NCI-H2171 treated with DMSO at 0.1 percent for 48 hours (cell line): ENCODE data around the gene TOP2A.

ENCODE experiments used
- DNase-seq: peaks from one replicate; lab custom pipeline; 2025; lab: John Stamatoyannopoulos, UW

Gene TOP2A, protein sequence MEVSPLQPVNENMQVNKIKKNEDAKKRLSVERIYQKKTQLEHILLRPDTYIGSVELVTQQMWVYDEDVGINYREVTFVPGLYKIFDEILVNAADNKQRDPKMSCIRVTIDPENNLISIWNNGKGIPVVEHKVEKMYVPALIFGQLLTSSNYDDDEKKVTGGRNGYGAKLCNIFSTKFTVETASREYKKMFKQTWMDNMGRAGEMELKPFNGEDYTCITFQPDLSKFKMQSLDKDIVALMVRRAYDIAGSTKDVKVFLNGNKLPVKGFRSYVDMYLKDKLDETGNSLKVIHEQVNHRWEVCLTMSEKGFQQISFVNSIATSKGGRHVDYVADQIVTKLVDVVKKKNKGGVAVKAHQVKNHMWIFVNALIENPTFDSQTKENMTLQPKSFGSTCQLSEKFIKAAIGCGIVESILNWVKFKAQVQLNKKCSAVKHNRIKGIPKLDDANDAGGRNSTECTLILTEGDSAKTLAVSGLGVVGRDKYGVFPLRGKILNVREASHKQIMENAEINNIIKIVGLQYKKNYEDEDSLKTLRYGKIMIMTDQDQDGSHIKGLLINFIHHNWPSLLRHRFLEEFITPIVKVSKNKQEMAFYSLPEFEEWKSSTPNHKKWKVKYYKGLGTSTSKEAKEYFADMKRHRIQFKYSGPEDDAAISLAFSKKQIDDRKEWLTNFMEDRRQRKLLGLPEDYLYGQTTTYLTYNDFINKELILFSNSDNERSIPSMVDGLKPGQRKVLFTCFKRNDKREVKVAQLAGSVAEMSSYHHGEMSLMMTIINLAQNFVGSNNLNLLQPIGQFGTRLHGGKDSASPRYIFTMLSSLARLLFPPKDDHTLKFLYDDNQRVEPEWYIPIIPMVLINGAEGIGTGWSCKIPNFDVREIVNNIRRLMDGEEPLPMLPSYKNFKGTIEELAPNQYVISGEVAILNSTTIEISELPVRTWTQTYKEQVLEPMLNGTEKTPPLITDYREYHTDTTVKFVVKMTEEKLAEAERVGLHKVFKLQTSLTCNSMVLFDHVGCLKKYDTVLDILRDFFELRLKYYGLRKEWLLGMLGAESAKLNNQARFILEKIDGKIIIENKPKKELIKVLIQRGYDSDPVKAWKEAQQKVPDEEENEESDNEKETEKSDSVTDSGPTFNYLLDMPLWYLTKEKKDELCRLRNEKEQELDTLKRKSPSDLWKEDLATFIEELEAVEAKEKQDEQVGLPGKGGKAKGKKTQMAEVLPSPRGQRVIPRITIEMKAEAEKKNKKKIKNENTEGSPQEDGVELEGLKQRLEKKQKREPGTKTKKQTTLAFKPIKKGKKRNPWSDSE (N-terminal part only)

DNA sequence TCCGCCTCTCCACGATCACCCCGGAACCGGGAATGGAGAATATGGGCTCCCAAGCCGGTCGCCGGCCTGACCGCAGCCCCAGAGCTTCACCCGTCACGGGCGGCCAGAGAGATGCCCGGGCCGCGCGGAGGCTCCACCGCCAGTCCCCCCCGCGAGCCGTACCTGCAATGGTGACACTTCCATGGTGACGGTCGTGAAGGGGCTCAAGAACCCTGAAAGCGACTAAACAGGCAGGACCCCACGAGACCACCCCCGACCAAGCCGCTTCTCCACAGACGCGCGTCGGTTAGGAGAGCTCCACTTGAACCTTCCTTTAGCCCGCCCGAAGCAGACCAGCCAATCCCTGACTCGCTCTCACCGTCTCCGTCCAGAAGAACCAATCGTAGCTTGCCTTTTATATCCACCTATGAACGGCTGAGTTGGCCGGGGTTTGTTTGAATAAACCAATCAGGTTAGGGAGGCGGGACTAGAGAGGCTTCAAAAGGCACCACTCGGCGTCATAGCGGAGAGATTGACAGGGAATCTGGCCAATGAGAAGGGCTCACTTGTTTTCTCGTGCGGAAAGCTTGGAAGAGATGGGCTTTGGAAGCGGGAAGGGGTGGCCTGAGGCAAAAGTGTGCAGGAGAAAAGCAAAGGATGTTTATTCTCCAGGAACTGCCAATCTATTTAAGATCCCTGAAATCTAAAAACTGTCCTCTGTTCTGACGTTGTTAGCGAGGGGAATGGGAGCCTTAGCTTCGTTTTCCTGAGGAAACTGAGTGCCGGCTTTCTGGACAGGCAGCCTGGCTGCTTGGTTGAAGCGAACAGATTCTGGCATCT is at the start of gene TOP2A:
TSS of gene TOP2A (minus strand) at position 288 of the 819 bp plus-strand sequence. CDS start at position 183, 105 bp downstream.
- DNase-seq: peak; percentile 100

DNA sequence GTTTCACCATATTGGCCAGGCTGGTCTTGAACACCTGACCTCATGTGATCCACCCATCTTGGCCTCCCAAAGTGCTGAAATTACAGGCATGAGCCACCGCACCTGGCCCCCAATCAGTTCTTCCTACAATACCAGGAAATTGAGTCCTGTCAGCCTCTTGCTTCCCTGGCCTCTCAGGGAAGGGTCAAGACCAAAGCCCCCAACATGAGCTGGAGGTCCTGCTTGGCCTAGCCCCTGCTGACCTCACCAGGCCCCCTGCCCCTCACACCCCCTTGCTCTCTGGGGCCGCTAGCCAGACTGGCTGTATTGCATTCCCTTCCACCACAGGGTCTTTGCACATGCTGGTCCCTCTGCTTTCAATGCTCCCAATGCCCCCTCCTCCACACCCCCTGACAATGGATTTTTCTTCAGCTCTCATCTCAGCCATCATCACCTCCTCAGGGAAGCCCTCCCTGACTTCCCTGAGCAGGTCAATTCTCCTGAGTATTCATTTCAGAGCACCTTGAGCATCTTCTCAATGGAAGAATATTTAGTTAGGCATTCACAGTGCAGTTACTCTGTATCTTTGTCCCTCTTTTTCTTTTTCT is 49.7 kb upstream of the TOP2A start:
- DNase-seq: no peak

DNA sequence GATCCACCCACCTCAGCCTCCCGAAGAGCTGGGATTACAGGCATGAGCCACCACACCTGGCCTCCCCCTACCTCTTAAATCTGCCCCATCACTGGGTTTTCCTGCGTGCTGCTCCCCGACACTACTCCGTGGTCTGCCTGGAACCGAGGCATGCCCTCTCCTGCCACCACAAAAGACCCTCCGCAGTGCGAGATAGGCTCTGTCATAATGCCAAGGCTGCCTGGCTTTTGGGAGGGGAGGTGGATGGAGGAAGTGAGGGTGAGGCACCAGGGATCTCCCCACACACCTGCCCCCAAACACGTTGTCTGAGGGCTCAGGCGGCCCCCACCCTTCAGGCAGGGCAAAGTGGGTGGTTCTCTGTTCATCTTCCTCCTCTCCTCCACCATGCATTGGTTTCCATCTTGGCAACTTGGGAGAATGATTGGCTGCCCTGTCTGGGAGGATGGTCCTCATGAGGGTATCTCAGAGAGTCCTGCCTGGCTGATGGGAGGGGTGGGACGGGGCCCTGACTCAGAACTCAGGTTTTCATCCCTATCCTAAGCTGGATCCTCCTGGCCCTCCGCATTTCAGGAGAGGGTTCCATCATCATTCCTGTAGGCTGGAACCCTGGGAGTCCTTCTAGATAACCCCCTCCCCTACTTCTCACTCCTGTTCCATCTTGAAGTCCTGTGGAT is 48.7 kb upstream of the TOP2A start:
- DNase-seq: no peak

DNA sequence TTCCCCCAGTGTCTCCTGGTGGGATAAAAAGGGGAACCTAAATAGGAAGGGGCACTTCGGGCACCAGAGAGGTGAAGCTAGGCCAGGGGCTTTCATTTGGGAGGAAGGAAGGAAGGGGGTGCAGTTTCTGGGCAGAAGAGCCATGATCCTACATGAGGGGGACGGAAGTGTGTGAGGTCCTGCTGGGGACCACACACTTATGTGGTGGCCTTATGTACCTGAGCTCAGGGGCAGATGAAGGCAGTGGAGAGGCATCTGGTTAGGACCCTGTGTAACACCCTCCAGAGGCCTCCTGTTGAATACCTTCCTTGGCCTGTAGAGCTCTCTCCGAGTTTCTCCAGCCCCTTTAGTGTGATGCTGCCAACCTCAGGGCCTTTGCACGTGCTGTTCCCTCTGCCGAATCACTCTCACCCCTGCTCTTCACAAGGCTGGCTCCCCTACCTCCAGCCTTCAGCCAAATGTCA is 46.7 kb upstream of the TOP2A start:
- DNase-seq: no peak

DNA sequence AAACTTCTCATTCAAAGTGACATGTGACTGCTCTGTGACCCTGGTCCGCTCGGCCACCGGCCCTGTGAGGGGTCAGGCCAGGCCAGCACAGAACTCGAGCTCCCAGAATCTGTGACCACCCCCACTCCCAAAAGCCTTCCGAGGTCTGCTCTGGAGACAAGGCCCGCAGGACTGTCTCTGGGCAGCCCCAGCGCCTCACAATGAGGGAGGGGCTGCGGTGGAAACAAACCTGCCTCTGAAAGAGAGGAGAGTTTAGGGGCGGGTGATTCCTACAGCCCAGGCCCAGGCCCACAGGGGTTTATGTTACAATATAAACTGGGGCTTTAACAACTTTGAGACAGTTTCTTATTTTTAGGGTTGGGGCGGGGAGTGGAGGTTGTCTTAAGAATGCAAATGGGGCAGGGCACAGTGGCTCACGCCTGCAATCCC is 45.4 kb upstream of the TOP2A start:
- no peak for DNase-seq

DNA sequence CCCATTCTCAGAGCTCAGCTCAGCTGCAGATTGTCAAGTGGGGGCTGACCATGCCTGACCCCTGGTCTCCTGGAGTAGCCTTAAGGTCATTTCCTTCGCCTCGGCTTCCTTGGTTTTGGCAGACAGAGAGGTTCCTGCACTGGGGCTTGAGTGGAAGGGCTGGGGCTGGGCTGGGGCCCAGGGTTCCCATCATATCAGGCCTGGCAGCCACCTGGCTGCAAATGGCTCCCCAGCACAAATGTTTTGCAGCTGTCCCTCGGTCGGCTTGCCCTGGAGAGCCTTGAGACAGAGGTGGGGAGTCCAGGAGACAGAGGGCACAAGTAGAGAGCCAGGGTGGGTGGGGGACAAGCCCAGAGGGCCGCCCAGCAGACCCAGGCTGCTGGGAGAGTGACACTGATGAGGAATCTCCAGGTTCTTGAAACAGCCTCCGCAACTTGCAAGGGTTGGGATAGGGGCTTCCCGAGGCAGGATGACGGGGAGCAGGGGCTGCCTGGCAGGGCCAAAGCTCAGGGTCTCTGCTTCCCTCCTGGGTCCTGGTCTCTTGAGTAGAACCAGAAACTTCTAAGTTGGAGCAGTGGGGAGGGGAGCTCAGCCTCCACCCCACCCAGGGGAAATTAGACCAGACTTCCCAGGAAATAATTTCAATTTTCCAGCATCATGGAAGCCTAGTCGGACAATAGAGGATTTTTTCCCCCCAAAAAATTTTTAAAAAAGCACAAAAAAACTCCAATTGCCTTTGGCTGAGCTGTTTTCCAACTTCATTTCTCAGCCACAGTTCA is 44.8 kb upstream of the TOP2A start:
- DNase-seq: no peak

DNA sequence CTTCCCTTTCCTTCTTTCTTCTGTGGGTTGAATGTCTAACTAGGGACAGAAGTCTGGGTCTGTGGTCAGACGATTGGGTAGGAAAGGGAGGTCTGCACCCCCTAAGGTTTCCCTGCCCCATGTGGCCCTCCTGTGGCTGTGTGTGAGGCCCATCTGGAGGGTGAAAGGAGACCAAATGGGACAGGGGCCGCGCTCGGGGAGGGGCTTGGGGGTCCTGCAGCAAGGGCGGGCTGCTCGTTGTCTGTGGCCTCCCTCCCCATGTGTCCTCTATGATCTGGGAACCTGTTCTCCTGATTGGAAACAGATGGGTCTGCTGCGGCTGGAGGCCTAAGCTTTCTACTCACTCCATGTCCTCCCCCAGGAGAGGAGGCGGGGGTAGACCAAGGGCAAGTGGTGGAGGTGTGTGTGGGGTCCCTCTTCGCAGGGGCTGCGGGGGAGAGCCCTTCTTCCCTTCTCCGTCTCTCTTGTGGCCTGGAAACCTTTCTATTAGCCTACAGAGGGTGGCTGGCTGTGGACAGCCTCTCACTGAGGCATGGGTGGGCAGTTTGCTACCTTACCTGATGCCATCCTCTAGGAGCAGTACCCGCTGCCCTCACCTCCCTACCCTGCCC is 44.1 kb upstream of the TOP2A start:
- no peak for DNase-seq

DNA sequence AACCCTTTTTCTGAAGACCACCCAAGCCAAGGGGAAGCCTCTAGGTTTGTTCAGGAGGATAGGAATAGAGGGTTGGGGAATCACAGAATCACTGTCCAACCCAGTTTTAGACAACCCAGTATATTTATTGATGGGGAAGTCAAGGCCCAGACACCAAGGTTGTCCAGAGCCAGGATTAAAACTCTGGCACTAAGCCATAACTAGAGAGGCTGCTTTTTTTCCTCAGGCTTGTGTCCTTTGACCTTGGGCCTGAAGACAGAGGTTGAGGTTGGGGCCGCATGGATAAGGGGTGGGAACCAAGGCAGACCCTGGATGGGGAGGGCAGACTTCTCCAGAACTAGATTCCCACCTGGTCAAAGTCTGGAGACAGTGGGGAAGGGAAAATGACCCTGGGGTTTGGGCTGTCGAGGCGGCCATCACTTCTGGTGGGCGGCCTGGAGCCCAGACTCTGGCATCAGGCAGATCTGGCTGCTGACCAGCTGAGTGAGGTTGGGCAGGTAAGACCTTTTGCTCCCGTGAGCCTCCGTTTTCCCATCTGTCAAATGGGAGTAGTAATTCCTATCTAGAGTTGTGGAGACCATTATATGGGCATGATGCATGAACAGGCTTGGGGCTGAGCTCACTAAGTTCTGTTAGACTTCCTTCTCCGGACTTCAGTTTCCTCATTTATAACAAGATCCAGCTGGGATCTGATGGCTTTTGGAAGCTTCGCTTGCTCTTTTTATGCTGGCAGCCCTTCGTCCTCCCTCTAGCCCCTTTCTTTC is 43.5 kb upstream of the TOP2A start:
- no peak for DNase-seq

DNA sequence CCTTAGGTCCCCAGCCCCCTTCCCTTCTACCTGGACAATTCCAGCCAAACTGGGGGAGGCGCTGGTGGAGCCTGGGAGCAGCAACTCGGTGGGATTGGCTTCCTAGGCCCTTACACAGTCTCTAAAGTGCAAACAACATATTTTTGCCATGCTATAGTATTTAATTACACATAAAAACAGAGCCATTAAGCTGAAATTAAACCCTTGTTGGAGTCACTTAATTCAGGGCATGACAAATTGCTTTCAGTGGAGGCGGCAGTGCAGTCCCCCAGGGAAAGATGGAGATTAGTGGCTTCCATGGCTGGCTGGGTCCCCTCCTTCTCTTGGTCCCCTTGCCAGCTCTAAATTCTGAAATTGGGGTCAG is 42.9 kb upstream of the TOP2A start:
- DNase-seq: peak; percentile 12

DNA sequence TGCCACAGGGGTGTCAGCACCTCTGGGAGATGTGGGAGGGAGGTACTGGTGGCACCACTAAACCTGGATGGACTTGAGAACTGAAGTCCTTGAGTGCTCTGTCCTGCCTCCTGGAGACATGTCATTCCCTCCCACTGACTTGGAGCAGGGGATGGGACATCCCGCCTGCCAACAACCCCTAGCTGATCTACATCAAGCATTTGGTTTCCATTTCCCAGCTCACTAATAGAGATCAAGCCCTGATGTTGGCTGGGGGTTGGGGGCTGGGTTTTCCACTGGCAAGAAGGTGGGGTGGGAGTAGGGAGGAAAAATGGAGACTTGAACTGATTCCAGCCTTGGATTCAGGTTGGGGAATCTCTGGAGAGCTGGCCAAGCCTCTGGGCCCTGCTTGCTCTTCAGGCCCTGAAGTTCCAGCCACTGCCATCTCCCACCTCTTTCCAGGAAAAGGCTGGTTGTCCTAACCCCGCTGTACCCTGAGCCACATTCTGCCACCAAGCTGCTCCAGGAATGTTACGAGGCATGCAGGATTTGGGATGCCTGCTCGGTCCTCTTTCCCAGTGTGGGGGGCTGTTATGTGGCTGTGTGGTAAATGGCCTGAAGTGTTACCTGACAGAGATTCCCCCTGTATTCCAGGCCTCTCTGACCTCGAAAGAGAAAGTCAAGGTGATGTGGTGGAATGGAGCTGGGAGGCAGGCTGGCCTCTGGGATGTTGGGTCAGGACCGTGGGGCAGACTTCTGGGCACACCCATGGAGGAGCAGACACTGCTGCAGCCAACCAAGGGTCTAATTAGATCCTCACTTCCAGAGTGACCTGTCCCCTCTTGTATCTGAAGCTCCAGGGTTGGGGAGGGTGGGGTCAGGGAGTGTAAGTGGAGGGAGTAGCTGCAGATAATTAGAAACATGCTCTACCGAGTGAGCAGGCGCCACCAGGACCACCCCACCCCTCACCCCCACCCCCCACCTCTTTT is 42.2 kb upstream of the TOP2A start:
- DNase-seq: no peak

DNA sequence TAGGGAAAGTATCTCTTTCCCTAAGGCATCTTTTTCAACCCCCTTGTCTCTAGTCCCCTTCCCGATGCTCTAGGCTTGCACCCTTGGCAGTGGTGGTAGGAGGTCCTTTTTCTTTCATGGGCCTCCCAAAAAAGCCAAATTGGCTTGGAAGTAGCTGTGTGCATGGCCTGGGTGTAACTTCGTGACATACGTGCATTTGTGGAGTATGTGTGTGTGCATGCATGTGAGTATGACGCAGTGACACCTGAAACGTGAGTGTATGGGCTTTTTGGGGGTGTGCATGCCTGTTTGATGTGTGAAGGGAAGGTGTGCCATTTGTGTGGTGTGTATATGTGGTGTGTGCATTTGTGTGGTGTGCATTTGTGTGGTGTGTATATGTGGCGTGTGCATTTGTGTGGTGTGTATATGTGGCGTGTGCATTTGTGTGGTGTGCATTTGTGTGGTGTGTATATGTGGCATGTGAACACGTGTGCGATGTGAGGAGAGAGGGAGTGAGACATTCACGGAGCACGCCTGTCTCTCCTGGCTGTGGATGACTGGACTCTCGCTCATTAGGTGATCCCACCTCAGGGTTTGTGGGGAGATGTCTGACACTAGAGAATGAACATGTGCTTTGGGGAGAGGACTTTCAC is 41.3 kb upstream of the TOP2A start:
- no peak for DNase-seq

DNA sequence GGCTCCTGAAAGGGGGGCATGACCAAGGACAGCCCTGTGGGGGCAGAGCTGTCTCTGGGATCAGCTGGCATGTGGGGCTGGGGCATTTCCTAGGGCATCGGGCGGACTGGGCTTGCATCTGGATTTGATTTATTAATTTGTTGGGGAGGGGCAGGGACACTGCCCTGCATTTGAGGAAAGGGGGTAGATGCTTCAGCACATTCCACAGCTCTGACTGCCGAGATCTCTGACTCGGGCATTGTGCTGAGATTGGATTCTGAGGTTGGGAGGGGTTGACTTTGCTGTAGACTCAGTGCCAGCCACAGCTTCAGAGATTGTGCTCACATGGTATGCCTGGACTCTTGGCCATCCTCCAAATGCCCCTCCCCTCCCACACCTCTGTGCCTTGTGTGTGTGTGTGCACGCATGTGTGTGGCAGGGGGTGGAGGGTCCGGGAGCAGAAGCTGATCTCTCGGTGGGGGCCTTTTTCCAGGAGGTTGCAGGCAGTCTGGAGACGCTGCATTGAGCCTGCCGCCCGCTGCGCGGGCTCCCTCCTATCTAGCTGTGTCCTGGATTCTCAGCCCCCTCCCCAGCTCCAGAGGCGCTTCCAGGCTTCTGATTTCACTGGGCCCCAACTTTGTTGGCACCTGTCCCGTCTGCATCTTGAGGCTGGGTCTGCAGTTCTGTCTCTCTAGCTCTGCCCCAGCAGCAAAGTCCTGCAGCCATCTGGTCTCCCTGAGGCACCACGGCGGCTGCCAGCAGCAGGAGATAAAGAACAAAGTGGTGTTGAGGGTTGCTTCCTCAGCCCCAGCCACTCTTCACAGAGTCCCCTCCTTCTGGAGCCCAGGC is 40.5 kb upstream of the TOP2A start:
- peak; percentile 42 for DNase-seq

DNA sequence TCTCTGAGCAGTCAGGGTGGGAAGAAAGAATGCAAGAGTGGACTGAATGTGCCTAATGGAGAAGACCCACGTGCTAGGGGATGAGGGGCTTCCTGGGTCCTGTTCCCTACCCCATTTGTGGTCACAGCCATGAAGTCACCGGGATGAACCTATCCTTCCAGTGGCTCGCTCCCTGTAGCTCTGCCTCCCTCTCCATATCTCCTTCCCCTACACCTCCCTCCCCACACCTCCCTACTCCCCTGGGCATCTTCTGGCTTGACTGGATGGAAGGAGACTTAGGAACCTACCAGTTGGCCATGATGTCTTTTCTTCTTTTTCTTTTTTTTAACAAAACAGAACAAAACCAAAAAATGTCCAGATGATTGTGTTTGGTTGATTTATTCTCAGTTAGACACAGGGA is 39.7 kb upstream of the TOP2A start:
- DNase-seq: no peak

DNA sequence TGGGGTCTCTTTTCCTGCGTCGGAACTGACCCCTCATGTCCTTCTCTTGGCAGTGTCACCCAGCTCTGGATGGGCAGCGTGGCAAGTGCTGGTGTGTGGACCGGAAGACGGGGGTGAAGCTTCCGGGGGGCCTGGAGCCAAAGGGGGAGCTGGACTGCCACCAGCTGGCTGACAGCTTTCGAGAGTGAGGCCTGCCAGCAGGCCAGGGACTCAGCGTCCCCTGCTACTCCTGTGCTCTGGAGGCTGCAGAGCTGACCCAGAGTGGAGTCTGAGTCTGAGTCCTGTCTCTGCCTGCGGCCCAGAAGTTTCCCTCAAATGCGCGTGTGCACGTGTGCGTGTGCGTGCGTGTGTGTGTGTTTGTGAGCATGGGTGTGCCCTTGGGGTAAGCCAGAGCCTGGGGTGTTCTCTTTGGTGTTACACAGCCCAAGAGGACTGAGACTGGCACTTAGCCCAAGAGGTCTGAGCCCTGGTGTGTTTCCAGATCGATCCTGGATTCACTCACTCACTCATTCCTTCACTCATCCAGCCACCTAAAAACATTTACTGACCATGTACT is 38.8 kb upstream of the TOP2A start:
- no peak for DNase-seq

DNA sequence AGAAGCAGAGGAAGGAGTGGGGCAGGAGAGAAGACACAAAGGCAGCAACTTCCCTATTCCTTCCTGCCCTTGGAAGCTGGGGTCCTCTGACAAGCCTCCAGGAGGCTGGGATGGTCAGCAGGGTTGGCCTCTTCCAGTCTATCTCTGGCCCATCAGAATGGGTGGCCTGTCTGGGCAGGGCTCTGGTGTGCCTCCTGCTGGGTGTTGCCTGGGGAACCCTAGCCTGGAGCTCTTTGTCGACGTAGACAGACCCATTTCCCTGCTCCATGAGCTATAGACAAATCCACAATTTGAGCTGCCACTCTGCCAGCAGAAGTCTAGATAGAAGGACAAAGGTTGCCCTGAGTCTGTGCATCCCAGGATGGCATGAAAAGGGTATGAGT is 36.9 kb upstream of the TOP2A start:
- no peak for DNase-seq
